Measurements from ENCODE around the gene KNCN. TPM values are rescaled to one million over a fixed set of nuclear protein-coding genes. Genes with fewer than 3 reads are reported as not detected.
A peak's percentile ranks its signal among the peaks of the same experiment; 100 is the strongest.

Gene KNCN
- total and polyA plus RNA-seq, 10 donors = not detected

DNA sequence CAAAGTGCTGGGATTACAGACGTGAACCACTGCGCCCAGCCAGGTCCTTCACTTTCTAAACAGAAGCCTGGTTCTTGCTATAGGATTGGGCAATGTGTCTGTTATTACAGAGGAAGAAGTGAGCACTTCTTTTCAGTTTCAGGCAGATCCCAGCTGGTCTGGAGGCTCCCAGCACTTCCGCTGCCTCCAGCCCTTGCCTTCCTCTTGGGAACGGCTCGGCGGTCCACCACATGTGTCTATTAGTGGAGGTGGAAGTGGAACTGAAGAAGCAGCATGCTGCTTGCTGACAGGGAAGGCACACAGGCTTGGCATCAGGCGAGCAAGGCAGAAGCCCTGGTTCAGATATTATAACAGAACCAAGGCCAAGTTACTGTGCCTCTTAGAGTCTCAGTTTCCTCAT is 35.6 kb upstream of the KNCN start:
- peak overlapping the region in 4 of 8 donors; percentile 47 to 79 (median 69) for H3K27ac ChIP-seq
- H3K36me3 ChIP-seq = peaks cover 5 to 96% (median 68%) of the 10 kb centered on the region in 6 donors

DNA sequence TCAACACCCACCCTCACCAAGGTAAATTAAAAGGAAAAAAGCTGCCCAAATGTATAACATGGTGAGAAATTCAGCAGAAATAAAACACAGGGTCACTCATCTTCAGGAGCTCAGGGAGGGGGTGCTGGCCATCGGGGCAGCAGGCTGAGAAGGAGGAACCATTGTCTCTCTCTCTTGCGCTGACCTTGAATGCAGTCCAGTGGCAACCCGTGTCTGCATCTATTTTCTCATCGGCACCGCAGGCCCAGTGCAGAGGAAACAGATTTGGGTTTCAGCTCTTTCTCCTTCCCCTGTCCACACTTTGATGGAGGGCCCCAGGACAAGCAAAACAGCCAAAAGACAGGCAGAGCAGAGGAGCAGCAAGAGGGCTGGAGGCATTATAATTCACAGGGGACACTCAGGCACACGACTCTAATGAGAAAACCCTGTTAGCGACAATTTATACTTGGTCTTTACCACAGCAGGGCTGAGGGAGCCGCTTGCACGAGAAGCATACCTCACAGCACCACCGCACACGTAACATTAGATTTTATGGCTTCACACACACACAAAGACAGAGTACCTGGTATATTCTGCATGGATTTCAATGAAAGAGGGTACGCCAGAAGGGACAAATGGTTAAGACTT is 34.0 kb upstream of the KNCN start:
- intact Hi-C loops (cut with DNase I; ENCODE audit: low total_unique reads) = no loop called here
- TF ChIP-seq, protein P1, sequence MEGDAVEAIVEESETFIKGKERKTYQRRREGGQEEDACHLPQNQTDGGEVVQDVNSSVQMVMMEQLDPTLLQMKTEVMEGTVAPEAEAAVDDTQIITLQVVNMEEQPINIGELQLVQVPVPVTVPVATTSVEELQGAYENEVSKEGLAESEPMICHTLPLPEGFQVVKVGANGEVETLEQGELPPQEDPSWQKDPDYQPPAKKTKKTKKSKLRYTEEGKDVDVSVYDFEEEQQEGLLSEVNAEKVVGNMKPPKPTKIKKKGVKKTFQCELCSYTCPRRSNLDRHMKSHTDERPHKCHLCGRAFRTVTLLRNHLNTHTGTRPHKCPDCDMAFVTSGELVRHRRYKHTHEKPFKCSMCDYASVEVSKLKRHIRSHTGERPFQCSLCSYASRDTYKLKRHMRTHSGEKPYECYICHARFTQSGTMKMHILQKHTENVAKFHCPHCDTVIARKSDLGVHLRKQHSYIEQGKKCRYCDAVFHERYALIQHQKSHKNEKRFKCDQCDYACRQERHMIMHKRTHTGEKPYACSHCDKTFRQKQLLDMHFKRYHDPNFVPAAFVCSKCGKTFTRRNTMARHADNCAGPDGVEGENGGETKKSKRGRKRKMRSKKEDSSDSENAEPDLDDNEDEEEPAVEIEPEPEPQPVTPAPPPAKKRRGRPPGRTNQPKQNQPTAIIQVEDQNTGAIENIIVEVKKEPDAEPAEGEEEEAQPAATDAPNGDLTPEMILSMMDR (IDR thresholded peaks at IDR 0.05 in 8 of 11, conservative IDR thresholded peaks at IDR 0.05 in 3 of 11) = no peak
- no peak for TF ChIP-seq POLR2AphosphoS5 (IDR thresholded peaks at IDR 0.05)
- TF ChIP-seq POLR2A (IDR thresholded peaks at IDR 0.05) = no peak
- Histone ChIP-seq H3K27me3 (replicated peaks in 1 of 7) (no peaks in the 10 kb centered on the region), H3K9me3 (no peaks in the 10 kb centered on the region), H3K36me3 (peaks cover 4 to 96% (median 58%) of the 10 kb centered on the region in 6 donors), H3K27ac (peak overlapping the region in 3 of 8 donors; percentile 8 to 79 (median 70)), H3K4me3 (no peak overlapping the region), H3K4me1 (peaks cover 0 to 74% (median 42%) of the 10 kb centered on the region in 6 donors)
- WGBS, 5 donors = 70 to 87% (median 79%) methylated on average over 12 of the region's 12 CpGs
- DNase-seq = no peak

More for the DNA sequence above, 35.6 kb upstream of the KNCN start:
- peaks cover 0 to 58% (median 32%) of the 10 kb centered on the region in 6 donors for H3K4me1 ChIP-seq
- peak; percentile 82 for DNase-seq
- TF ChIP-seq, protein P1 (IDR thresholded peaks at IDR 0.05 in 8 of 11, conservative IDR thresholded peaks at IDR 0.05 in 3 of 11) = no peak
- TF ChIP-seq POLR2AphosphoS5 (IDR thresholded peaks at IDR 0.05) = peak; percentile 36 to 70 (median 62)
- intact Hi-C loops (cut with DNase I; ENCODE audit: low total_unique reads) = no loop called here
- 46 to 85% (median 74%) methylated on average over 7 of the region's 7 CpGs for WGBS, 5 donors
- no peaks in the 10 kb centered on the region for H3K9me3 ChIP-seq
- no peaks in the 10 kb centered on the region for H3K27me3 ChIP-seq (replicated peaks in 1 of 7)
- no peak overlapping the region for H3K4me3 ChIP-seq

DNA sequence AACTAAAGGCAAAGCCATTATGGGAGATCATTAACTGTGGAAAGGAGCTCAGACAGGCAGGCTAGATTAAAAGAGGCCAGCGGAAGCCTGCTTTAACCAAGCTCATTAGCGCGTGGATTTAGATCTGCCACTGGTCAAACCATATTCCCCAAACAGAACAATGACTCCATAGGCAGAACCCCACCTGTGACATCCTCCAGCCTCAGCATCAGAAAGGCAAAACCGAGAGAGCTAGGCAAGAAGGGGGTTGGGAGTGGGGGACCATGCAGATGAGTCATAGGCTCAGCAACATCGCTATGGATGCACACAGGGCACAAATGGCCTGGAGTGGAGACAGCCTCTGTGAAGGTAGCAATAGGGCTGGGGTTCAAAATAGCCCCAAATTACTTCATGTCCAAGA is 32.0 kb upstream of the KNCN start:
- H3K36me3 ChIP-seq = peaks cover 0 to 96% (median 53%) of the 10 kb centered on the region in 6 donors
- intact Hi-C loops (cut with DNase I; ENCODE audit: low total_unique reads) = no loop called here
- peak overlapping the region in 6 of 8 donors; percentile 70 to 91 (median 80) for H3K27ac ChIP-seq
- peaks cover 0 to 94% (median 46%) of the 10 kb centered on the region in 6 donors for H3K4me1 ChIP-seq
- H3K9me3 ChIP-seq = no peaks in the 10 kb centered on the region
- no peak overlapping the region for H3K4me3 ChIP-seq
- TF ChIP-seq, protein P1 (IDR thresholded peaks at IDR 0.05 in 8 of 11, conservative IDR thresholded peaks at IDR 0.05 in 3 of 11) = no peak
- TF ChIP-seq POLR2AphosphoS5 (IDR thresholded peaks at IDR 0.05) (no peak), POLR2A (IDR thresholded peaks at IDR 0.05) (no peak)
- H3K27me3 ChIP-seq (replicated peaks in 1 of 7) = no peaks in the 10 kb centered on the region
- no peak for DNase-seq
- 87 to 97% (median 88%) methylated on average over 5 of the region's 5 CpGs for WGBS, 5 donors

DNA sequence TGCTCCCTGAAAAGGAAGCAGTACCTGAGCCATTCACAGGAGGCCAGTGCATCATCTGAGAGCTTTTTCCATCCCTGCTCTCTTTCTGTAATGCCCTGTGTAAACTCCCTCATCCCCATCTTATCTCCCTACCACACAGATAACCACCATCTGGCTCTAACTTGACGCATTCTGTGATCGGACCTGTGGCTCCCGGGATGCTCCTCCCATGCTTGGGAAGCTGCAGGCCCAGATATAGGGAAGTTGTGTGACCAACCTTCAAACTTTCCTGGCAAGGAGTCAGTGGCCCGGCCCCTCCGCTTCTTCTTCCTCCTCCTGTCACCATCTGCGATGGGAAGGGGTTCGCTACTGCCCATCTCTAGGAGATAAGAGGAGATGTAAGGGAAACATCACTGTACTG is 31.5 kb upstream of the KNCN start:
- intact Hi-C loops (cut with DNase I; ENCODE audit: low total_unique reads) = no loop called here
- Histone ChIP-seq H3K4me1 (peaks cover 0 to 92% (median 46%) of the 10 kb centered on the region in 6 donors), H3K36me3 (peaks cover 0 to 100% (median 57%) of the 10 kb centered on the region in 6 donors), H3K9me3 (no peaks in the 10 kb centered on the region), H3K4me3 (no peak overlapping the region), H3K27me3 (replicated peaks in 1 of 7) (no peaks in the 10 kb centered on the region), H3K27ac (peak overlapping the region in 6 of 8 donors; percentile 70 to 91 (median 80))
- DNase-seq = peak; percentile 84
- 41 to 82% (median 68%) methylated on average over 7 of the region's 7 CpGs for WGBS, 5 donors
- no peak for TF ChIP-seq POLR2A (IDR thresholded peaks at IDR 0.05)
- TF ChIP-seq, protein P1 (IDR thresholded peaks at IDR 0.05 in 8 of 11, conservative IDR thresholded peaks at IDR 0.05 in 3 of 11) = no peak
- TF ChIP-seq POLR2AphosphoS5 (IDR thresholded peaks at IDR 0.05) = no peak

All from spleen (tissue), 11 donors.